SU-DHL-6 (cell line): Measurements from ENCODE around the gene TXNRD3.

ENCODE experiments used
- H2AFZ ChIP-seq: fragments of 200-600 bp; sonication (generic); 2 replicates; pipeline ENCODE4 v1.6.1; 2014; ENCODE audit warnings: low read depth, mild to moderate bottlenecking, moderate library complexity, mixed read lengths, antibody characterized with exemption, low read length; ENCODE audit not compliant: severe bottlenecking
- H3F3A ChIP-seq: fragments of 200-600 bp; shearing (Covaris generic); 2 replicates; pipeline ENCODE4 v1.6.0; 2016; ENCODE audit warnings: antibody characterized with exemption, mild to moderate bottlenecking; ENCODE audit not compliant: insufficient read depth
- H3K27ac ChIP-seq: fragments of 200-600 bp; sonication (generic); 2 replicates; pipeline ENCODE4 v1.5.1; 2016; ENCODE audit warnings: low read depth, mild to moderate bottlenecking, low read length, moderate library complexity, mixed read lengths
- H3K27me3 ChIP-seq: fragments of 200-600 bp; sonication (generic), shearing (Covaris generic); 2 replicates; pipeline ENCODE4 v1.6.0; 2014; ENCODE audit warnings: mild to moderate bottlenecking, low read length
- H3K36me3 ChIP-seq: fragments of 200-600 bp; sonication (generic); 2 replicates; pipeline ENCODE4 v1.6.1; 2014; ENCODE audit warnings: mild to moderate bottlenecking, low read length, mixed read lengths
- H3K4me2 ChIP-seq: fragments of 300-600, 200-600 bp; shearing (Covaris generic), sonication (generic); 2 replicates; pipeline ENCODE4 v1.6.0; 2014; ENCODE audit warnings: low read length, low read depth, mild to moderate bottlenecking; ENCODE audit not compliant: poor library complexity, severe bottlenecking
- H3K4me3 ChIP-seq: fragments of 200-600 bp; sonication (generic); 2 replicates; pipeline ENCODE4 v1.5.1; 2014; ENCODE audit warnings: antibody characterized with exemption, low read length, mild to moderate bottlenecking, mixed read lengths; ENCODE audit not compliant: insufficient read depth, poor library complexity, severe bottlenecking
- H3K79me2 ChIP-seq: fragments of 200-600 bp; sonication (generic); 2 replicates; pipeline ENCODE4 v1.6.1; 2014; ENCODE audit warnings: mild to moderate bottlenecking, low read length, moderate library complexity; ENCODE audit not compliant: insufficient read depth
- H3K9ac ChIP-seq: fragments of 200-600 bp; sonication (generic); 2 replicates; pipeline ENCODE4 v1.7.0; 2014; ENCODE audit warnings: mild to moderate bottlenecking, low read length
- H3K9me2 ChIP-seq: fragments of 200-600 bp; sonication (generic); replicated peaks from 2 replicates; pipeline ENCODE4 v1.6.1; 2014; ENCODE audit warnings: low read length; ENCODE audit not compliant: insufficient read depth
- H3K9me3 ChIP-seq: fragments of 200-600 bp; sonication (generic); 2 replicates; pipeline ENCODE4 v1.6.1; 2014; ENCODE audit warnings: low read length, mixed read lengths; ENCODE audit not compliant: insufficient read depth
- H4K20me1 ChIP-seq: fragments of 200-600 bp; sonication (generic); 2 replicates; pipeline ENCODE4 v1.6.1; 2014; ENCODE audit warnings: low read depth, mild to moderate bottlenecking, antibody characterized with exemption, low read length, moderate library complexity, mixed read lengths
- CTCF ChIP-seq: fragments of 200-600 bp; sonication (generic); IDR thresholded peaks from one replicate; pipeline ENCODE4 v1.5.1; 2017; ENCODE audit warnings: antibody characterized with exemption, mild to moderate bottlenecking, low read length, moderate library complexity; ENCODE audit not compliant: insufficient read depth, poor library complexity, severe bottlenecking
- EZH2phosphoT487 ChIP-seq: fragments of 200-600 bp; sonication (generic), shearing (Covaris generic); conservative IDR thresholded peaks from 2 replicates; pipeline ENCODE4 v1.6.1; 2018; ENCODE audit warnings: mild to moderate bottlenecking, antibody characterized with exemption, low read length, moderate library complexity, mixed read lengths

The TXNRD3 gene

DNA sequence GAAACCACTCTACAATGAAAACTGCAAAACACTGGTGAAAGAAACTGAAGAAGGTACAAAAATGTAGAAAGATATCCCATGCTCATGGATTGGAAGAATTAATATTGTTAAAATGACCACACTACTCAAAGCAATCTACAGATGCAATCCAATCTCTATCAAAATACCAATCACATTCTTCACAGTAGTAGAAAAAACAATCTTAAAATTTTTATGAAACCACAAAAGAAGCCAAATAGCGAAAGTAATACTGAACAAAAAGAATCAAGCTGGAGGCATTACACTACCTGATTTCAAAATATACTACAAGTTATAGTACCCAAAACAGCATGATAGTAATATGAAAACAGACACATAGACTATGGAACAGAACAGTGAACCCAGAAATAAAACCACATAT, 36.9 kb downstream of the TXNRD3 start:
- no peaks in the 10 kb centered on the region for H3K79me2 ChIP-seq
- H3K27ac ChIP-seq, result no peak overlapping the region
- H3K9ac ChIP-seq, result no peak overlapping the region
- no peaks in the 10 kb centered on the region for H3K36me3 ChIP-seq
- no peak overlapping the region for H3K4me2 ChIP-seq
- no peaks in the 10 kb centered on the region for H3K27me3 ChIP-seq
- H3K9me3 ChIP-seq, result no peaks in the 10 kb centered on the region
- H3K9me2 ChIP-seq, result no peaks in the 10 kb centered on the region
- H4K20me1 ChIP-seq, result no peaks in the 10 kb centered on the region
- TF ChIP-seq EZH2phosphoT487 (no peak), CTCF (no peak)
- no peak overlapping the region for H3K4me3 ChIP-seq
- no peaks in the 10 kb centered on the region for H3F3A ChIP-seq
- no peak overlapping the region for H2AFZ ChIP-seq

- Histone ChIP-seq H3K9ac (no peak overlapping the region), H3K27me3 (no peaks in the 10 kb centered on the region), H3F3A (no peaks in the 10 kb centered on the region), H3K9me2 (no peaks in the 10 kb centered on the region), H3K4me2 (no peak overlapping the region), H3K36me3 (no peaks in the 10 kb centered on the region), H3K79me2 (no peaks in the 10 kb centered on the region), H4K20me1 (no peaks in the 10 kb centered on the region), H3K9me3 (no peaks in the 10 kb centered on the region), H3K4me3 (no peak overlapping the region), H2AFZ (no peak overlapping the region), H3K27ac (no peak overlapping the region)
- no peak for TF ChIP-seq CTCF
- no peak for TF ChIP-seq EZH2phosphoT487
Observed at GRCh38 chr3:126617571-126617970, 37.4 kb downstream of the TXNRD3 start.

DNA sequence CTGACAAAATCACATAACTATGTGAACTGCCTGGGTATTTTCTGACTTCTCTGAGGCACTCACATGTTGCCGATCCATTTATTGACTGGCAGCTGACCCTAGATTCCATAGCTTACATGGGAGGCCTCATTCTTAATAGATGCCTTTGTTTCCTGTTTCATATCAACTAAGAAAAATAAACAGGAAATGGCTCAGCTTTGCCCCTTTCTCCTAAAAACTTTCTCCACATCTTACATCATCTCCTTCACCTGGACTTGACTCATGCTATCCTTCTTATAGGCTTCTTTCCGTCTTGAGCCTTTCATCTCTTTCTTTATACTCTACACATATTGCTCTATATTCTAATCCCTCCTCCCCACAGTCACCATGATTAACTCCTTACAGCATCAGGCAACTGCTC, 38.0 kb downstream of the TXNRD3 start:
- no peak overlapping the region for H3K4me2 ChIP-seq
- H3K9me2 ChIP-seq, result no peaks in the 10 kb centered on the region
- no peak overlapping the region for H3K4me3 ChIP-seq
- no peak for TF ChIP-seq EZH2phosphoT487
- no peak for TF ChIP-seq CTCF
- H3K9ac ChIP-seq, result no peak overlapping the region
- no peaks in the 10 kb centered on the region for H3F3A ChIP-seq
- H3K9me3 ChIP-seq, result no peaks in the 10 kb centered on the region
- no peaks in the 10 kb centered on the region for H3K27me3 ChIP-seq
- H3K79me2 ChIP-seq, result no peaks in the 10 kb centered on the region
- no peak overlapping the region for H2AFZ ChIP-seq
- H3K36me3 ChIP-seq, result no peaks in the 10 kb centered on the region
- no peaks in the 10 kb centered on the region for H4K20me1 ChIP-seq
- no peak overlapping the region for H3K27ac ChIP-seq
